Erythroblast (primary cell): ENCODE results near the gene CAPN7.

Experiments
- GATA1 ChIP-seq: IDR thresholded peaks from 2 replicates; pipeline ENCODE4 v1.6.1; 2011; ENCODE audit warnings: low read depth, mild to moderate bottlenecking, control low read depth, low read length, moderate library complexity
- POLR2A ChIP-seq: IDR thresholded peaks from 2 replicates; pipeline ENCODE4 v1.6.1; 2011; ENCODE audit warnings: mild to moderate bottlenecking, low read length

DNA sequence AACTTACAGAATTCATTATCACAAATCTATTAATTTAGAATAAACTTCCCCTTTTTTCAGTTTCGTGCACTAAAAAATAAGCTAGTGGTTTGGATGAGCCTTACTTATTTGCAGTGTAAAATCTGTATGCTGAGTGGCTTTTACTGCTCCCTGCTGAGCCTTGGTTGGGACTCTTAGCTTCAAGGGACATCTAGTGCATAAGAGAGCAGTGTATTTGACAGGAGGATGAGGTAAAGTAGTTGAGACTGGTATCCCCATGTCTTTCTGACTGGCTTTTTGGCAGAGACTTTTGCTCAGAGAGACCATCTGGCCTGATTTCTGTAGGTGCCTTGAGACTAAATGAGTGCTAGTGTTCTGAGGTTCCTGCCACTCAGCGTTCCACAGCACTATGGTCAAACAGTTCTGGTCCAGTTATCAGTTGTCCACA lies 11.8 kb downstream of the CAPN7 start:
- TF ChIP-seq POLR2A (no peak), GATA1 (no peak)
